Loucy (cell line): ENCODE measurements around the gene AFAP1L1.

Experiments
- H2AFZ ChIP-seq: fragments of 200-600 bp; sonication (generic); 2 replicates; pipeline ENCODE4 v1.6.0; 2016; ENCODE audit warnings: antibody characterized with exemption, mild to moderate bottlenecking, low read length, moderate library complexity
- H3F3A ChIP-seq: fragments of 200-600 bp; 2 replicates; pipeline ENCODE4 v1.6.0; 2016; ENCODE audit warnings: antibody characterized with exemption, low read depth, mild to moderate bottlenecking
- H3K27me3 ChIP-seq: fragments of 200-600 bp; sonication (generic); 2 replicates; pipeline ENCODE4 v1.6.1; 2014; ENCODE audit warnings: low read length, mild to moderate bottlenecking; ENCODE audit not compliant: insufficient read depth, poor library complexity, severe bottlenecking
- H3K36me3 ChIP-seq: fragments of 200-600 bp; sonication (generic); 2 replicates; pipeline ENCODE4 v1.6.1; 2016; ENCODE audit warnings: low read length; ENCODE audit not compliant: insufficient read depth
- H3K4me1 ChIP-seq: fragments of 200-600 bp; sonication (generic); 2 replicates; pipeline ENCODE4 v1.5.1; 2014; ENCODE audit warnings: low read length, mild to moderate bottlenecking; ENCODE audit not compliant: insufficient read depth, poor library complexity, severe bottlenecking
- H3K4me2 ChIP-seq: fragments of 200-600 bp; sonication (generic); 2 replicates; pipeline ENCODE4 v1.6.0; 2014; ENCODE audit warnings: antibody characterized with exemption, low read length, low read depth, mild to moderate bottlenecking; ENCODE audit not compliant: poor library complexity, severe bottlenecking
- H3K4me3 ChIP-seq: fragments of 200-600 bp; sonication (generic); 2 replicates; pipeline ENCODE4 v1.5.1; 2014; ENCODE audit warnings: low read length, mild to moderate bottlenecking, mixed read lengths; ENCODE audit not compliant: poor library complexity, severe bottlenecking
- H3K79me2 ChIP-seq: fragments of 200-600 bp; sonication (generic); 2 replicates; pipeline ENCODE4 v1.6.1; 2014; ENCODE audit warnings: low read length; ENCODE audit not compliant: insufficient read depth
- H3K9ac ChIP-seq: fragments of 200-600 bp; sonication (generic); 2 replicates; pipeline ENCODE4 v1.6.0; 2014; ENCODE audit warnings: mild to moderate bottlenecking, low read depth, low read length, moderate library complexity; ENCODE audit not compliant: poor library complexity, severe bottlenecking
- H3K9me2 ChIP-seq: fragments of 200-600 bp; sonication (generic); replicated peaks from 2 replicates; pipeline ENCODE4 v1.6.1; 2016; ENCODE audit warnings: low read depth, low read length, mixed read lengths
- H3K9me3 ChIP-seq: fragments of 200-600 bp; sonication (generic); 2 replicates; pipeline ENCODE4 v1.6.1; 2014; ENCODE audit warnings: mild to moderate bottlenecking, antibody characterized with exemption, low read length, low read depth; ENCODE audit not compliant: insufficient read depth
- H4K20me1 ChIP-seq: fragments of 200-600 bp; sonication (generic); 2 replicates; pipeline ENCODE4 v1.6.0; 2014; ENCODE audit warnings: antibody characterized with exemption, low read length, mild to moderate bottlenecking; ENCODE audit not compliant: insufficient read depth, poor library complexity, severe bottlenecking
- CTCF ChIP-seq: fragments of 200-600 bp; sonication (generic); conservative IDR thresholded peaks from 2 replicates; pipeline ENCODE4 v1.5.1; 2014; ENCODE audit warnings: mild to moderate bottlenecking, antibody characterized with exemption, low read length
- EZH2phosphoT487 ChIP-seq: fragments of 200-600 bp; IDR thresholded peaks from 2 replicates; pipeline ENCODE4 v1.6.1; 2018; ENCODE audit warnings: antibody characterized with exemption, mild to moderate bottlenecking, moderate library complexity, borderline replicate concordance

The AFAP1L1 gene

DNA sequence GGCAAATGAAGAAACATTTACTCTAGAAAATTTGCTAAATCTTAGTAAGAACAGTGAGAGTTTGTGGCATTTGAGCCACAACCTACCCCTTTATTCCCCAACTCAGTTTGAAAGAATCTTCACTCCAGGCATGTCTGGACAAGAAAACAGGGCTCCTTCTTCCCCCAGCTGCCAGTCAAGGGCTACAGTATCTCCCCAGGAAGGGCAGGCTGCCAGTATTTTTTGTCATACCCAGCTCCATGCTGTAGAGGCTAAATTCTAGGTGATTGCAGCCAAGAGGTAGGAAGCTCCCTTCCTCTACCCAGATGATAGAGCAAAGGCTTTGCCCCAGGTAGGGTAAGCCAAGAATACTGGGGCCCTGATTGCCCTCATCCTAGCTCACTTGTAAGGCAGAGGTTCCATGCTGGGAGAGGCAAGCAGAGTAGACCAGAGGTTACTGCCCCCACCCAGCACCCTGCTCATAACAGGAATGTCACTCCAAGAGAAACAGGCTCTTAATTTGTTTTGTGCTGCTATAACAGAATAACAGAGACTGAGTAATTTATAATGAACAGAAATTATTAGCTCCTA, 53.6 kb downstream of the AFAP1L1 start:
- Histone ChIP-seq H3K79me2 (no peaks in the 10 kb centered on the region), H3K27me3 (no peaks in the 10 kb centered on the region), H4K20me1 (no peaks in the 10 kb centered on the region), H3K36me3 (no peaks in the 10 kb centered on the region), H3F3A (no peaks in the 10 kb centered on the region), H3K9ac (no peak overlapping the region), H3K4me3 (no peak overlapping the region), H3K4me1 (peaks cover 4% of the 10 kb centered on the region), H3K9me3 (no peaks in the 10 kb centered on the region), H3K4me2 (no peak overlapping the region), H2AFZ (no peak overlapping the region), H3K9me2 (no peaks in the 10 kb centered on the region)
- TF ChIP-seq EZH2phosphoT487 (no peak), CTCF (no peak)

DNA sequence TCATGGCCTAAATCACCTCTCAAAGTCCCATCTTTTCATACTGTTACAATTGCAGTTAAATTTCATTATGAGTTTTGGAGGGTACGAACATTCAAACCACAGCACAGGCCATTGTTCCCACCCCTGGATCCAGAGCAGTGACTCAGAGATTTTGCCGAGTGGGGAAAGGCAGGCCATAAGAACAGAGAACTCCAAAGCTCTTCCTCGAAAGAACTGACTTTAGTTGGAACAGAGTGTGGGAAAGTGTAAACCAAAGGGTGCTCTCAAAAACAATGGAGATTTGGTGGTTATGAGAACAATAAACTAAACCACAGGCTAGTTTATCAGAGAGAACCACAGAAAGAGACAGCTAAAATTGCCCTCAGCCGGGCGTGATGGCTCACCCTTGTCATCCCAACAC, 54.2 kb downstream of the AFAP1L1 start:
- no peaks in the 10 kb centered on the region for H3K4me1 ChIP-seq
- no peak overlapping the region for H3K9ac ChIP-seq
- no peaks in the 10 kb centered on the region for H3F3A ChIP-seq
- TF ChIP-seq EZH2phosphoT487 (no peak), CTCF (no peak)
- no peaks in the 10 kb centered on the region for H3K9me2 ChIP-seq
- no peak overlapping the region for H3K4me3 ChIP-seq
- no peaks in the 10 kb centered on the region for H3K27me3 ChIP-seq
- H4K20me1 ChIP-seq, result no peaks in the 10 kb centered on the region
- H3K4me2 ChIP-seq, result no peak overlapping the region
- no peaks in the 10 kb centered on the region for H3K36me3 ChIP-seq
- no peak overlapping the region for H2AFZ ChIP-seq
- no peaks in the 10 kb centered on the region for H3K9me3 ChIP-seq
- no peaks in the 10 kb centered on the region for H3K79me2 ChIP-seq

DNA sequence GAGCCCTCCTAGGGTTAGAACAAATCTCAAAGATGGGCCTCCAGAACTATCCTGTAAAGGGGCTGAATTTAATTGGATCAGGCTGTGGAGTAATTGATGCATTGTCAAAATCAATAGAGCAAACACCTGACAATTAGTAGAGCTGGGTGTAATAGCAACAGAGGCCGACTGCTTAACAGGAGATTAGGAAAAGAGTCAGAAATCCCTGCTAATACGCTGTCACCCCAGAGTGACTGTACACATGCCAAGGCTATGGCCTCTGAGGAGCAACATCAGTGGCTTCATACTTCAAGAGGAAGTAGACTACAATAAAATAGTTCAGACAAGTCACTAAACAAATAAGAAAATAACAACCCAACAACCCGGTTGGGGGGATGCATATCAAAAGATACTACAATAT, 55.0 kb downstream of the AFAP1L1 start:
- no peaks in the 10 kb centered on the region for H3K36me3 ChIP-seq
- no peaks in the 10 kb centered on the region for H3K27me3 ChIP-seq
- no peak overlapping the region for H3K4me3 ChIP-seq
- H2AFZ ChIP-seq, result no peak overlapping the region
- no peaks in the 10 kb centered on the region for H3F3A ChIP-seq
- no peaks in the 10 kb centered on the region for H3K4me1 ChIP-seq
- no peaks in the 10 kb centered on the region for H4K20me1 ChIP-seq
- TF ChIP-seq CTCF (no peak), EZH2phosphoT487 (no peak)
- H3K9ac ChIP-seq, result no peak overlapping the region
- H3K79me2 ChIP-seq, result no peaks in the 10 kb centered on the region
- no peaks in the 10 kb centered on the region for H3K9me3 ChIP-seq
- H3K4me2 ChIP-seq, result no peak overlapping the region
- H3K9me2 ChIP-seq, result no peaks in the 10 kb centered on the region
